H9 (cell line): ENCODE measurements around the gene CNOT4. TPM values are rescaled to one million over a fixed set of nuclear protein-coding genes. Genes with fewer than 3 reads are reported as not detected.

Experiments used
- DNase-seq: peaks from one replicate; pipeline ENCODE4 v3.0.0-alpha.2; 2017
- H2AFZ ChIP-seq: one replicate; pipeline ENCODE4 v1.6.1; 2013; ENCODE audit warnings: mild to moderate bottlenecking, low read length, control low read depth, moderate library complexity
- H2AK5ac ChIP-seq: 2 replicates; pipeline ENCODE4 v1.6.1; 2013; ENCODE audit warnings: low read length, control low read depth, mixed read lengths; ENCODE audit not compliant: insufficient read length
- H2BK120ac ChIP-seq: one replicate; pipeline ENCODE4 v1.6.1; 2013; ENCODE audit warnings: low read depth, mild to moderate bottlenecking, low read length, control low read depth, inconsistent platforms; ENCODE audit not compliant: poor library complexity, severe bottlenecking
- H2BK12ac ChIP-seq: 2 replicates; pipeline ENCODE4 v1.6.1; 2013; ENCODE audit warnings: low read length, control low read depth, mixed read lengths, low read depth; ENCODE audit not compliant: insufficient read length
- H2BK15ac ChIP-seq: 2 replicates; pipeline ENCODE4 v1.6.1; 2013; ENCODE audit warnings: low read depth, low read length, control low read depth
- H2BK20ac ChIP-seq: one replicate; pipeline ENCODE4 v1.6.1; 2013; ENCODE audit warnings: low read depth, mild to moderate bottlenecking, low read length, control low read depth, inconsistent platforms; ENCODE audit not compliant: poor library complexity, severe bottlenecking
- H2BK5ac ChIP-seq: 2 replicates; pipeline ENCODE4 v1.6.1; 2013; ENCODE audit warnings: low read length, control low read depth, mixed read lengths; ENCODE audit not compliant: insufficient read length
- H3K14ac ChIP-seq: 2 replicates; pipeline ENCODE4 v1.6.1; 2013; ENCODE audit warnings: low read length, control low read depth; ENCODE audit not compliant: insufficient read depth
- H3K18ac ChIP-seq: 2 replicates; pipeline ENCODE4 v1.6.1; 2013; ENCODE audit warnings: low read depth, mild to moderate bottlenecking, mixed read lengths, low read length, control low read depth; ENCODE audit not compliant: insufficient read length
- H3K23ac ChIP-seq: 2 replicates; pipeline ENCODE4 v1.6.1; 2013; ENCODE audit warnings: low read length, control low read depth, mixed read lengths, low read depth; ENCODE audit not compliant: insufficient read length
- H3K23me2 ChIP-seq: 2 replicates; pipeline ENCODE4 v1.6.1; 2013; ENCODE audit warnings: low read depth, mild to moderate bottlenecking, mixed read lengths, low read length, control low read depth; ENCODE audit not compliant: insufficient read length, poor library complexity, severe bottlenecking
- H3K27ac ChIP-seq: 2 replicates; pipeline ENCODE4 v1.5.1; 2013; ENCODE audit warnings: low read length, control low read depth, mixed read lengths, low read depth; ENCODE audit not compliant: insufficient read length
- H3K27me3 ChIP-seq: 2 replicates; pipeline ENCODE4 v1.6.1; 2013; ENCODE audit warnings: low read length, control low read depth, inconsistent platforms; ENCODE audit not compliant: insufficient read depth
- H3K4ac ChIP-seq: 2 replicates; pipeline ENCODE4 v1.6.1; 2013; ENCODE audit warnings: low read depth, mild to moderate bottlenecking, control low read depth, inconsistent platforms, low read length, moderate library complexity
- H3K4me1 ChIP-seq: 2 replicates; pipeline ENCODE4 v1.6.1; 2013; ENCODE audit warnings: low read length, control low read depth, inconsistent platforms; ENCODE audit not compliant: insufficient read depth
- H3K4me2 ChIP-seq: 2 replicates; pipeline ENCODE4 v1.6.1; 2013; ENCODE audit warnings: low read length, control low read depth, mixed read lengths; ENCODE audit not compliant: insufficient read length, insufficient read depth
- H3K56ac ChIP-seq: 2 replicates; pipeline ENCODE4 v1.6.1; 2013; ENCODE audit warnings: low read depth, mild to moderate bottlenecking, mixed read lengths, low read length, control low read depth; ENCODE audit not compliant: insufficient read length
- H3K79me1 ChIP-seq: 2 replicates; pipeline ENCODE4 v1.6.1; 2013; ENCODE audit warnings: low read depth, mild to moderate bottlenecking, moderate library complexity, low read length, control low read depth, inconsistent platforms; ENCODE audit not compliant: insufficient read depth, poor library complexity, severe bottlenecking
- H3K79me2 ChIP-seq: 2 replicates; pipeline ENCODE4 v1.6.1; 2013; ENCODE audit warnings: low read length, control low read depth, inconsistent platforms; ENCODE audit not compliant: insufficient read depth
- H3K9ac ChIP-seq: 2 replicates; pipeline ENCODE4 v1.6.1; 2013; ENCODE audit warnings: low read length, control low read depth, mixed read lengths; ENCODE audit not compliant: insufficient read length; ENCODE audit errors: extremely low read depth
- H3K9me3 ChIP-seq: one replicate; pipeline ENCODE4 v1.6.1; 2013; ENCODE audit warnings: low read depth, low read length, inconsistent platforms; ENCODE audit not compliant: control insufficient read depth
- H3T11ph ChIP-seq: one replicate; pipeline ENCODE4 v1.6.1; 2013; ENCODE audit warnings: mild to moderate bottlenecking, low read length, control low read depth, inconsistent platforms
- H4K20me1 ChIP-seq: one replicate; pipeline ENCODE4 v1.6.1; 2013; ENCODE audit not compliant: control insufficient read depth, insufficient read length, insufficient read depth
- H4K5ac ChIP-seq: 2 replicates; pipeline ENCODE4 v1.6.1; 2013; ENCODE audit warnings: low read depth, mild to moderate bottlenecking, mixed read lengths, low read length, control low read depth; ENCODE audit not compliant: insufficient read length
- H4K8ac ChIP-seq: replicated peaks from 2 replicates; pipeline ENCODE4 v1.6.1; 2013; ENCODE audit warnings: low read length, control low read depth, mixed read lengths, low read depth; ENCODE audit not compliant: insufficient read length
- H4K91ac ChIP-seq: 2 replicates; pipeline ENCODE4 v1.6.1; 2013; ENCODE audit warnings: low read depth, mild to moderate bottlenecking, moderate library complexity, mixed read lengths, low read length, control low read depth; ENCODE audit not compliant: insufficient read length
- H3K27ac Mint-ChIP-seq, 3 experiments: 2 replicates in 2 of 3; 3 replicates in 1 of 3; pipeline ENCODE4 v1.8.0; 2020 to 2021; ENCODE audit warnings: mixed read lengths in 3 of 3, mild to moderate bottlenecking in 1 of 3, moderate library complexity in 1 of 3
- H3K27me3 Mint-ChIP-seq: 2 replicates; pipeline ENCODE4 v1.8.0; 2021; ENCODE audit warnings: low read depth, mild to moderate bottlenecking, moderate library complexity, mixed read lengths
- H3K36me3 Mint-ChIP-seq, 3 experiments: 2 replicates in 2 of 3; 3 replicates in 1 of 3; pipeline ENCODE4 v1.8.0; 2020 to 2021; ENCODE audit warnings: low read depth in 3 of 3, mixed read lengths in 3 of 3; ENCODE audit not compliant: insufficient read depth in 1 of 3
- H3K4me1 Mint-ChIP-seq, 2 experiments: 2 replicates each; pipeline ENCODE4 v1.8.0; 2020; ENCODE audit warnings: mixed read lengths in 2 of 2
- H3K4me3 Mint-ChIP-seq, 2 experiments: 2 replicates in 1 of 2; 3 replicates in 1 of 2; pipeline ENCODE4 v1.8.0; 2020 to 2021; ENCODE audit warnings: mild to moderate bottlenecking in 2 of 2, mixed read lengths in 2 of 2, moderate library complexity in 1 of 2
- H3K9me3 Mint-ChIP-seq, 2 experiments: 2 replicates in 1 of 2; 3 replicates in 1 of 2; pipeline ENCODE4 v1.8.0; 2020; ENCODE audit warnings: mild to moderate bottlenecking in 2 of 2, mixed read lengths in 2 of 2, moderate library complexity in 1 of 2
- CTCF ChIP-seq: fragments of 200-600 bp; sonication (generic); conservative IDR thresholded peaks from 3 replicates; pipeline ENCODE4 v1.8.0; 2021; ENCODE audit warnings: antibody characterized with exemption, mild to moderate bottlenecking
- WGBS: extraction: QIAGEN DNeasy Blood & Tissue Kit; methylation state at CpG from one replicate; pipeline ENCODE4 v1.1.7; 2013; ENCODE audit warnings: missing lambda C conversion rate, low lambda C conversion rate, mixed read lengths; ENCODE audit not compliant: insufficient read length; ENCODE audit errors: extremely low coverage; 5-methylcytosine and 5-hydroxymethylcytosine counted together
- total RNA-seq: library from RNA; stranded (reverse); gene quantifications from 2 replicates; pipeline ENCODE4 v1.2.1, GENCODE V29; 2021

Gene CNOT4
- total RNA-seq, 1 experiment from 2014 or later, result 27.4 TPM

- no peak overlapping the region for H2AK5ac ChIP-seq
- no peak overlapping the region for H3K4me2 ChIP-seq
- no peak overlapping the region for H3K23ac ChIP-seq
- Mint-ChIP-seq H3K4me3 (no peak overlapping the region), H3K27ac (no peak overlapping the region), H3K4me1 (peaks cover 0 to 1% of the 10 kb centered on the region in 2 experiments; a peak in 1 of 4 replicates), H3K36me3 (no peaks in the 10 kb centered on the region), H3K27me3 (no peaks in the 10 kb centered on the region), H3K9me3 (no peaks in the 10 kb centered on the region)
- H3K9me3 ChIP-seq, result no peaks in the 10 kb centered on the region
- H3K23me2 ChIP-seq, result no peaks in the 10 kb centered on the region
- H3K56ac ChIP-seq, result no peak overlapping the region
- no peak overlapping the region for H3T11ph ChIP-seq
- no peak overlapping the region for H4K8ac ChIP-seq
- H3K4ac ChIP-seq, result no peak overlapping the region
- H2BK12ac ChIP-seq, result no peak overlapping the region
- TF ChIP-seq CTCF, result no peak
- no peak overlapping the region for H3K18ac ChIP-seq
- H2BK15ac ChIP-seq, result no peak overlapping the region
- H3K14ac ChIP-seq, result no peak overlapping the region
- no peaks in the 10 kb centered on the region; the same call in 1 of the 2 replicates for H3K79me2 ChIP-seq
- no peak overlapping the region for H2BK20ac ChIP-seq
- H4K5ac ChIP-seq, result no peak overlapping the region
- H2BK120ac ChIP-seq, result no peak overlapping the region
- WGBS, result no CpG with 5 or more reads among the region's 3 CpGs
- peaks cover 4% of the 10 kb centered on the region for H3K79me1 ChIP-seq
- DNase-seq, result no peak
- H2AFZ ChIP-seq, result no peak overlapping the region
- no peaks in the 10 kb centered on the region for H3K4me1 ChIP-seq
- no peaks in the 10 kb centered on the region for H4K20me1 ChIP-seq
- H3K27me3 ChIP-seq, result no peaks in the 10 kb centered on the region
- no peak overlapping the region for H4K91ac ChIP-seq
- no peak overlapping the region for H2BK5ac ChIP-seq
- no peak overlapping the region for H3K9ac ChIP-seq
- H3K27ac ChIP-seq, result no peak overlapping the region
These were observed 55.8 kb downstream of the CNOT4 start for GRCh38 chr7:135454060-135454459.
